SU-DHL-6 (cell line): ENCODE data around the gene BDKRB2.

Source experiments
- H2AFZ ChIP-seq: fragments of 200-600 bp; sonication (generic); 2 replicates; pipeline ENCODE4 v1.6.1; 2014; ENCODE audit warnings: low read depth, mild to moderate bottlenecking, moderate library complexity, mixed read lengths, antibody characterized with exemption, low read length; ENCODE audit not compliant: severe bottlenecking
- H3F3A ChIP-seq: fragments of 200-600 bp; shearing (Covaris generic); 2 replicates; pipeline ENCODE4 v1.6.0; 2016; ENCODE audit warnings: antibody characterized with exemption, mild to moderate bottlenecking; ENCODE audit not compliant: insufficient read depth
- H3K27ac ChIP-seq: fragments of 200-600 bp; sonication (generic); 2 replicates; pipeline ENCODE4 v1.5.1; 2016; ENCODE audit warnings: low read depth, mild to moderate bottlenecking, low read length, moderate library complexity, mixed read lengths
- H3K27me3 ChIP-seq: fragments of 200-600 bp; sonication (generic), shearing (Covaris generic); 2 replicates; pipeline ENCODE4 v1.6.0; 2014; ENCODE audit warnings: mild to moderate bottlenecking, low read length
- H3K36me3 ChIP-seq: fragments of 200-600 bp; sonication (generic); 2 replicates; pipeline ENCODE4 v1.6.1; 2014; ENCODE audit warnings: mild to moderate bottlenecking, low read length, mixed read lengths
- H3K4me2 ChIP-seq: fragments of 300-600, 200-600 bp; shearing (Covaris generic), sonication (generic); 2 replicates; pipeline ENCODE4 v1.6.0; 2014; ENCODE audit warnings: low read length, low read depth, mild to moderate bottlenecking; ENCODE audit not compliant: poor library complexity, severe bottlenecking
- H3K4me3 ChIP-seq: fragments of 200-600 bp; sonication (generic); 2 replicates; pipeline ENCODE4 v1.5.1; 2014; ENCODE audit warnings: antibody characterized with exemption, low read length, mild to moderate bottlenecking, mixed read lengths; ENCODE audit not compliant: insufficient read depth, poor library complexity, severe bottlenecking
- H3K79me2 ChIP-seq: fragments of 200-600 bp; sonication (generic); 2 replicates; pipeline ENCODE4 v1.6.1; 2014; ENCODE audit warnings: mild to moderate bottlenecking, low read length, moderate library complexity; ENCODE audit not compliant: insufficient read depth
- H3K9ac ChIP-seq: fragments of 200-600 bp; sonication (generic); 2 replicates; pipeline ENCODE4 v1.7.0; 2014; ENCODE audit warnings: mild to moderate bottlenecking, low read length
- H3K9me2 ChIP-seq: fragments of 200-600 bp; sonication (generic); replicated peaks from 2 replicates; pipeline ENCODE4 v1.6.1; 2014; ENCODE audit warnings: low read length; ENCODE audit not compliant: insufficient read depth
- H3K9me3 ChIP-seq: fragments of 200-600 bp; sonication (generic); 2 replicates; pipeline ENCODE4 v1.6.1; 2014; ENCODE audit warnings: low read length, mixed read lengths; ENCODE audit not compliant: insufficient read depth
- H4K20me1 ChIP-seq: fragments of 200-600 bp; sonication (generic); 2 replicates; pipeline ENCODE4 v1.6.1; 2014; ENCODE audit warnings: low read depth, mild to moderate bottlenecking, antibody characterized with exemption, low read length, moderate library complexity, mixed read lengths
- EZH2phosphoT487 ChIP-seq: fragments of 200-600 bp; sonication (generic), shearing (Covaris generic); conservative IDR thresholded peaks from 2 replicates; pipeline ENCODE4 v1.6.1; 2018; ENCODE audit warnings: mild to moderate bottlenecking, antibody characterized with exemption, low read length, moderate library complexity, mixed read lengths
- TF ChIP-seq, protein P1 (sequence below): fragments of 200-600 bp; sonication (generic); IDR thresholded peaks from one replicate; pipeline ENCODE4 v1.5.1; 2017; ENCODE audit warnings: antibody characterized with exemption, mild to moderate bottlenecking, low read length, moderate library complexity; ENCODE audit not compliant: insufficient read depth, poor library complexity, severe bottlenecking

BDKRB2 gene

DNA sequence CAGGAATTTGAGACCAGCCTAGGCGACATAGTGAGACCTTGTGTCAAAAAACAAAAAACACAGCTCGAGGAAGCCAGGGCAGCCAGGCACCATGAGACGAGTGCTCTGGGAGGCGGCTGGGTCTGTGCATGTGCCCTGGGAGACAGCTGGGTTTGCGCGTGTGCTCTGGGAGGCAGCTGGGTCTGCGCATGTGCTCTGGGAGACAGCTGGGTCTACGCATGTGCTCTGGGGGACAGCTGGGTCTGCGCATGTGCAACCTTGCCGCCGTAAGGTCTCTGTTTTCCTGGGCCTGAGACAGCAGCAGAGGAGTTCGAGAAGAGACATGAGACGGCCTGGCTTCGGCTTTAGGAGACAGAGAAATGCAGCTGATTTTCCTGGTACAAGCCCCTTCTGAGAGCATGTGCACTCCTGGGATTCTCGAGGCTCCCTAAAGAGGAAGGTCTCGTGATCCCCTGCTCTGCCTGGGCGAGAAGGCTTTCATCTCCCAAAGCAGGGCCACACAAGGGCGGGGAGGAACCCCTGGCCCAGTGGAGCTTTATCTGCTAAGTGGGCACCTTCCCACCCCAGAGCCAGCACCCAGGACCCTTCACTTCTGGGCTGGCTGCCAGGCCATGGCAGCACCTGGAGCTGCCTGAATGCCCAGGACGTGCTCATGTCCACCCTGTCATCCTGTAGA is 47.8 kb downstream of the BDKRB2 start:
- H3K27me3 ChIP-seq: no peaks in the 10 kb centered on the region; the same call in 1 of the 2 replicates
- H3K9ac ChIP-seq: no peak overlapping the region
- TF ChIP-seq, protein P1, sequence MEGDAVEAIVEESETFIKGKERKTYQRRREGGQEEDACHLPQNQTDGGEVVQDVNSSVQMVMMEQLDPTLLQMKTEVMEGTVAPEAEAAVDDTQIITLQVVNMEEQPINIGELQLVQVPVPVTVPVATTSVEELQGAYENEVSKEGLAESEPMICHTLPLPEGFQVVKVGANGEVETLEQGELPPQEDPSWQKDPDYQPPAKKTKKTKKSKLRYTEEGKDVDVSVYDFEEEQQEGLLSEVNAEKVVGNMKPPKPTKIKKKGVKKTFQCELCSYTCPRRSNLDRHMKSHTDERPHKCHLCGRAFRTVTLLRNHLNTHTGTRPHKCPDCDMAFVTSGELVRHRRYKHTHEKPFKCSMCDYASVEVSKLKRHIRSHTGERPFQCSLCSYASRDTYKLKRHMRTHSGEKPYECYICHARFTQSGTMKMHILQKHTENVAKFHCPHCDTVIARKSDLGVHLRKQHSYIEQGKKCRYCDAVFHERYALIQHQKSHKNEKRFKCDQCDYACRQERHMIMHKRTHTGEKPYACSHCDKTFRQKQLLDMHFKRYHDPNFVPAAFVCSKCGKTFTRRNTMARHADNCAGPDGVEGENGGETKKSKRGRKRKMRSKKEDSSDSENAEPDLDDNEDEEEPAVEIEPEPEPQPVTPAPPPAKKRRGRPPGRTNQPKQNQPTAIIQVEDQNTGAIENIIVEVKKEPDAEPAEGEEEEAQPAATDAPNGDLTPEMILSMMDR: no peak
- no peak for TF ChIP-seq EZH2phosphoT487
- H2AFZ ChIP-seq: no peak overlapping the region
- H3K79me2 ChIP-seq: no peaks in the 10 kb centered on the region
- no peaks in the 10 kb centered on the region for H3K9me3 ChIP-seq
- no peak overlapping the region for H3K4me3 ChIP-seq
- no peak overlapping the region for H3K4me2 ChIP-seq
- H3F3A ChIP-seq: no peaks in the 10 kb centered on the region
- H4K20me1 ChIP-seq: no peaks in the 10 kb centered on the region
- no peaks in the 10 kb centered on the region for H3K9me2 ChIP-seq
- no peak overlapping the region for H3K27ac ChIP-seq
- no peaks in the 10 kb centered on the region for H3K36me3 ChIP-seq

- no peak overlapping the region for H3K4me3 ChIP-seq
- no peaks in the 10 kb centered on the region for H3F3A ChIP-seq
- no peaks in the 10 kb centered on the region for H3K79me2 ChIP-seq
- H3K9me2 ChIP-seq: no peaks in the 10 kb centered on the region
- H2AFZ ChIP-seq: no peak overlapping the region
- H3K36me3 ChIP-seq: no peaks in the 10 kb centered on the region
- no peak for TF ChIP-seq EZH2phosphoT487
- TF ChIP-seq, protein P1: no peak
- no peak overlapping the region for H3K4me2 ChIP-seq
- no peaks in the 10 kb centered on the region for H3K9me3 ChIP-seq
- H4K20me1 ChIP-seq: no peaks in the 10 kb centered on the region
- H3K27me3 ChIP-seq: no peaks in the 10 kb centered on the region; the same call in 1 of the 2 replicates
- H3K27ac ChIP-seq: no peak overlapping the region
- H3K9ac ChIP-seq: no peak overlapping the region
These were observed 48.4 kb downstream of the BDKRB2 start for GRCh38 chr14:96252999-96253539.

- TF ChIP-seq, protein P1: no peak
- no peak for TF ChIP-seq EZH2phosphoT487
- Histone ChIP-seq H3K36me3 (no peaks in the 10 kb centered on the region), H3K27ac (no peak overlapping the region), H2AFZ (no peak overlapping the region), H3K4me2 (no peak overlapping the region), H3K9me3 (no peaks in the 10 kb centered on the region), H3K9me2 (no peaks in the 10 kb centered on the region), H3K9ac (no peak overlapping the region), H4K20me1 (no peaks in the 10 kb centered on the region), H3K27me3 (no peaks in the 10 kb centered on the region; the same call in 1 of the 2 replicates), H3K4me3 (no peak overlapping the region), H3K79me2 (no peaks in the 10 kb centered on the region), H3F3A (no peaks in the 10 kb centered on the region)
These were observed 50.0 kb downstream of the BDKRB2 start for GRCh38 chr14:96254687-96255086.
